Inflammatory macrophage treated with lipopolysaccharide for 1 hour (primary cell): ENCODE data around the gene FANCL.
"Not testable (repeated sequence)": the region's sequence is repeated elsewhere in the genome, so short reads cannot be mapped to it uniquely, and the experiment has no call there.

Experiments
- DNase-seq, 2 donors: peaks; one replicate each; pipeline ENCODE4 v3.0.0-alpha.2; 2020 to 2022

Gene FANCL

DNA sequence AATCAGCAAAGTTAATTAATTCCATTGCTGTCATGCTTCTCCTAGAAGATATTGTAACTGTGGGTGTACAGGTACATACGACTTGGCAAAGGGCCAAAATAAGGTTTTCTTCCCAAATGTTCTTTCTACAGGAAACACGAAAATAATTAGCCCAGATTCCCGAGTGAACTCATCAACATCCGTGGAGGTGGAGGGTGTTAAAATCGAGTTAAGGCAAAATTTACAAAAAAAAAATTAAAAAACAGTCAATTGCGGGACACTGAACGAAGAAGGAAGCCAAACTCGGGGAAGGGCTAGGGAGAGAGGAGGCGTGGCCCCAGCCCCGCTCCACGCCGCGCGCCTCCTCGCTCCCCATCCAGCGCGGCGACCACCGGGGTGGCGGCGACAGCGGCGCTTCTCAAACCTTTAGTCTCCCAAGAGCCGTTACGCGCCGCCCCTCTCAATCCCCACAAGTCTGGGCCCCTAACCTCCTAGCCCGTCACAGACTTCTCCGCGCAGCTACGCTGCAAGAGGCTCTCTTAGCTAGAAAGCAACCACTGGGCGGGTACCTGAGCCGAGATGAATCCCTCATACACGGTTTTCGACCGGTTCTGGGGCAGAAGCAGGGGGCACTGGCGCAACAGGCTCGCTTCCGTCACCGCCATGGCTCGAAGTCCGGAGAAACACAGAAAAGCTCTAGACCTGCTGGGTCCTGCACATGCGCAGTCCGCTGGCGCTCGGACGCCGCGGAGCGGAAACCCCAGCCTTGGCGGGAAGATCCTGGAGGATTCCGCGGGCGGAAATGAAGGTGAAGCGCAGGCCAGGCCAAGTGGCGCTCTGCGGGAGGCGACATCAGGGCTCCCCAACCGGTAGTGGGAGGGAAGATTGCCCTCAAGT, at the start of gene FANCL:
Gene FANCL, minus strand, starts transcription at position 656 of the 876 bp plus-strand sequence. Its CDS starts 12 bp downstream, at position 644.
- peak; percentile 72 to 88 for DNase-seq

- DNase-seq, result no peak
Measured at GRCh38 chr2:58289029-58289428, 47.9 kb upstream of the FANCL start.

DNA sequence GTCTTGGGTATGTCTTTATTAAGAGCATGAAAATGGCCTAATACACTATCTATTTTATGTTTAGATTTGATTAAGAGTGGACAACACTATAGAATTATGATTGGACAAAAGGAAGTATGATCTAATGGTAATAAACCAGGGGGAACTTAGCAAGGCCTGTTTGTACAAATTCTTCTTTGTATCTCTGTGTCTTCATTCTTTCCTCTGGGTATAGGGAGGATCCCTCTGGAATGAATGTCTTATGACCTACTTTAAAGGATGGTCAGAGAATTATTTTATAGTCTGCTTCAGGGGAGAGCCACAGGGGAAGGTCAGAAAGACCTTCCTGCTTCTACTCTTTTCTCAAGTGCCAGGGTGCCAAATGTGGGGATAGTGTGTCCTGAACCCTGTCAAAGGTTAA, 42.8 kb upstream of the FANCL start:
- no peak for DNase-seq

GRCh38 chr2:58275144-58275543, 34.0 kb upstream of the FANCL start:
- DNase-seq, result not testable (repeated sequence)

DNA sequence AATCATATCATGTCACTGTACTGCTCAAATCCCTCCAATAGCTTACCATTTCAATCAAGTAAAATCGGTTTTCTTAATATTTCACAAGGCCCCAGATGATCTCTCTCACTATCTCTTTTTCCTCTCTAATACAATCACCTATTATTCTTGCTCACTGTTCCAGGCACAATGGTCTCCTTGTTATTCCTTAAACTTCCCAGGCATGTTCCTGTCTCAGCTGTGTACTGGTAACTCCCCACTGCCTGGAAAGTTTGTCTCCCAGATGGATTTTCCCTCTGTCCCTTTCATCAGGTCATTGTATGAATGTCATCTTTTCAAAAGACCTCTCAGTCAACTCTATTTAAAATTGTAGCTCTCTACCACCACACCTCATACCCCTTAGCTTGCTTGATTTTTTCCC, 30.7 kb upstream of the FANCL start:
- no peak for DNase-seq

DNA sequence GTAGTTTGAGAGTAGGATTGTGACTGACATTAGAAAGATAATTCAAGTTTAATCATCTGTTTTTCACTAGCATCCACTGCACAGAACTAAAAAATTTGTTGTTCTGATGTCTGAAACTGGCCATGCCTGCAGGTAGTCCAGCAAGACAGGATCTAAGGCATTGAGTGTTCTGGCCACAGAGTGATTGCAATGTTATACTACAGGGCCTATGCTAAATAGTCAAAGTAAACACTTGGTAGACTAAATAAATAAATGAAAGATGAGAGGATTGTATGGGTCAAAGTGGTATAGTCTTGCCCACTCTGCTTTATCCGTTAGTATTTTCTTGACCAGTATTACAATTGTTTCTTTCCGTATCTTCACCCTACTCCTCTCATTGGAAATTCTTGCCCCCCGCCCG, 27.6 kb upstream of the FANCL start:
- DNase-seq, result no peak

GRCh38 chr2:58266211-58266610, 25.1 kb upstream of the FANCL start:
- DNase-seq, result no peak

DNA sequence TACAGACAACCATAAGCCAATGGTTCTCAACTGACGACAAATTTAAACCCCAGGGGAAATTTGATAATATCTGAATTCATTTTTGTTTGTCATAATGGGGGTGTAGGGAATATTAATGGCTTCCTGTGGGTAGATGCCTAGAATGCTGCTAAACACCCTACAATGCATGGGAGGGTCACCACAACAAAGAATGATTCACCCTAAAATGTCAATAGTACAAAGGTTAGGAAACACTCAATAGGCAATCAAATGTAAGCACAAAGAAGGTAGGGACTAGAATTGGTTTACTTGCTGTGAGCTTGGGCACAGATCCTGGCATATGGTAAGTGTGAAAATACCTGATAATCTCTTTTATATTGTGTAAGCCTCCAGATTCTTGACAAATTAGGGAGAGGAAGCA, 20.1 kb upstream of the FANCL start:
- no peak for DNase-seq

DNA sequence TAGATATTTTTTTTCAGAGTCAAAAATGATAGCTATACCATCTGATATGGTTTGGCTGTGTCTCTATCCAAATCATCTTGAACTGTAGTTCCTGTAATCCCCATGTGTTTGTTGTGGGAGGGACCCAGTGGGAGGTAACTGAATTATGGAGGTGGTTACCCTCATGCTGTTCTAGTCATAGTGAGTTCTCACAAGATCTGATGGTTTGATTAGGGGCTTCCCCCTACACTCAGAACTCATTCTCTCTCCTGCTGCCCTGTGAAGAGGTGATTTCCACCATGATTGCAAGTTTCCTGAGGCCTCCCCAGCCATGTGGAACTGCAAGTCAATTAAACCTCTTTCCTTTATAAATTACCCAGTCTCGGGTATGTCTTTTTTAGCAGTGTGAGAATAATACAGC, 17.3 kb upstream of the FANCL start:
- DNase-seq, result peak in 1 of 2 donors; percentile 5

DNA sequence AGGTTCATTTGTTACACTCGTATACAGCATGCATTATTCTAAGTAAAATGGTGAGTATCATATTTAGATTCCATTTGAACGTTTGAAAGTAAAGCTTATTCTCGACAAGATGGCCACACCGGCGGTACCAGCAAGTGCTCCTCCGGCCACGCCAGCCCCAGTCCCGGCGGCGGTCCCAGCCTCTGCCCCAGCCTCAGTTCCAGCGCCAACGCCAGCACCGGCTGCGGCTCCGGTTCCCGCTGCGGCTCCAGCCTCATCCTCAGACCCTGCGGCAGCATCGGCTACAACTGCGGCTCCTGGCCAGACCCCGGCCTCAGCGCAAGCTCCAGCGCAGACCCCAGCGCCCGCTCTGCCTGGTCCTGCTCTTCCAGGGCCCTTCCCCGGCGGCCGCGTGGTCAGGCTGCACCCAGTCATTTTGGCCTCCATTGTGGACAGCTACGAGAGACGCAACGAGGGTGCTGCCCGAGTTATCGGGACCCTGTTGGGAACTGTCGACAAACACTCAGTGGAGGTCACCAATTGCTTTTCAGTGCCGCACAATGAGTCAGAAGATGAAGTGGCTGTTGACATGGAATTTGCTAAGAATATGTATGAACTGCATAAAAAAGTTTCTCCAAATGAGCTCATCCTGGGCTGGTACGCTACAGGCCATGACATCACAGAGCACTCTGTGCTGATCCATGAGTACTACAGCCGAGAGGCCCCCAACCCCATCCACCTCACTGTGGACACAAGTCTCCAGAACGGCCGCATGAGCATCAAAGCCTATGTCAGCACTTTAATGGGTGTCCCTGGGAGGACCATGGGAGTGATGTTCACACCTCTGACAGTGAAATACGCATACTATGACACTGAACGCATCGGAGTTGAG, 10.4 kb upstream of the FANCL start:
- DNase-seq, result not testable (repeated sequence)

DNA sequence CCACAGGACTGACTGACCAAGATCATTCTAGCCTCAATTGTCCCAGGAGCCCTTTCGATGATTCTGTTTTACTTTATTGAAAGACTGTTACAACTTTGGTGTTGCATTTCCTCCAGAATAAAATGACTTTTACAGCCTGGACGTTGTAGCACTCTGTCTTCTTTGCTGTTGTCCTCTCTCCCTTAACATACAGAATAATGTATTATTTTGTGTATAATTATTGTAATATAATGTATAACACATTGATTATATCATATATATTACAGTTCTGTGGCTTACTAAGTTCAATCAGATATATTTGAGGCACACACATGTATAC, 380 bp upstream of the FANCL start:
- no peak for DNase-seq

- peak in 1 of 2 donors; percentile 23 for DNase-seq
Measured at GRCh38 chr2:58239243-58239925, 1.7 kb downstream of the FANCL start.

DNA sequence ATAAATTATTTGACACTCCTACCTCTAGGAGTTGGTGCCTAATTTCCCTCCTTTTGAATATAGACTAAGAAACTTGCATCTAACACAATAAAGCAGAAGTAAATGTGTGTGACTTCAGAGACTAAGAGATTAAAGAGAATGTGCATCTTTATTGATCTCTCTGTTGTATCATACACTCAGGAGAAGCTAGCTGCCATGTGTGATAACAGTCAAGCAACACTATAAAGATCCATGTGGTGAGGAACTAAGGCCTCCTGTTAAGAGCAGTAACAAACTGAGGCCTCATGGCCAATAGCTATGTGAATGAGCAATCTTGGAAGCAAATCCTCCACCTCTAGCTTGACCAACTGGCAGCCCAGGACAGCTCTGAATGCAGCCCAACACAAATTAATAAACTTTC, 3.4 kb downstream of the FANCL start:
- no peak for DNase-seq

GRCh38 chr2:58235984-58236383, 5.1 kb downstream of the FANCL start:
- DNase-seq, result no peak

DNA sequence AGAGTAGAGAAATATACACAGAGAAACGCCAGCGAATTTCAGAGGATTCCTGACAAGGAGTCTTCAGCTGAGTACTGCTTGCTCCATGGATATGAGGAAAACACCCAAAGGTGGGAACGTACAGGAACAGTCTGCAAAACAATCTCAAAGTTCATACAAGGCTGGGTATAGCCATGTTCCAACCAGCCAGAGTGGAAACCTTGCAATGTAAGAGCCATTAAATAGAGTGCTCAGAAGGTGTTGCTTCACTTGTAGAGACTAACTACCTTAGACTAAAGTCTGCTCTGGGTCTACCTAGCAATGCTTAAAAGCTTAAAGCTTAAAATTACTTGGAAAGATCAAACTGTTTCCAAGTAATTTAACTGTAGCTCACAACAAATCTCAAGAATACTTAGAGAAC, 6.0 kb downstream of the FANCL start:
- DNase-seq, result no peak

GRCh38 chr2:58228299-58228698, 12.8 kb downstream of the FANCL start:
- DNase-seq, result no peak

DNA sequence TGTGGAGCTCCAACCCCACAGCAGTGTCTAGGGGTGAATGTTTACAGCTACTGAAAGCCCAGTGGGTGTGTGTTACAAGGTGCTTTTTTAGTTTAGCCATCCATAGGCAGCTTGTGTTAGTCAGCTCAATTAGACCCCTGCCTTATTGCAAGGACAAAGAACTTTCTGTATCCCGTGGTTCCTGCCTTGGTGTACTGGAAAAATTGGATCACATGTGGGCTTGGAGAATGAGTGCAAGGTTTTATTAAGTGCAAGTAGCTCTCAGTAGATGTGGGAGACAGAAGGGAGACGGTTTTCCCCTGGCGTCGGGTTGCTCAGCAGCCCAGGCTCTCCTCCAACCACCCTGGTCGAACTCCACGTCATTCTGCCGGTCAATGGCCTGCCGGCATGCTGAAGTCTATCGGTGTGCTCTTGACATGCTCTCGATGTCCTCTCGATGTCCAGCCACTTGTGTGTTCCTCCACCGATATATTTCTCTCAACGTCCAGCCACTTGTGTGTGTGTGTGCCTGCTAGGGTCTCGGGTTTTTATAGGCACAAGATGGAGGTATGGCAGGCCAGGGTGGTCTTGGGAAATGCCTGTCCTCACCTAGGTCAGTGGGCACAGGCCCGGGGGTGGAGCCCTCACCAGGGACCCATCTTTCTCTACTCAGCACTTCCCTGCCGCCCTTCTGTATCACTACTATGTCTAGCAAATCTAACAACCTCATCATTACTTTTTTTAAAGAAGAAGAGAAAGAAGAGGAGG, 13.8 kb downstream of the FANCL start:
- no peak for DNase-seq

GRCh38 chr2:58221909-58222308, 19.2 kb downstream of the FANCL start:
- no peak for DNase-seq

DNA sequence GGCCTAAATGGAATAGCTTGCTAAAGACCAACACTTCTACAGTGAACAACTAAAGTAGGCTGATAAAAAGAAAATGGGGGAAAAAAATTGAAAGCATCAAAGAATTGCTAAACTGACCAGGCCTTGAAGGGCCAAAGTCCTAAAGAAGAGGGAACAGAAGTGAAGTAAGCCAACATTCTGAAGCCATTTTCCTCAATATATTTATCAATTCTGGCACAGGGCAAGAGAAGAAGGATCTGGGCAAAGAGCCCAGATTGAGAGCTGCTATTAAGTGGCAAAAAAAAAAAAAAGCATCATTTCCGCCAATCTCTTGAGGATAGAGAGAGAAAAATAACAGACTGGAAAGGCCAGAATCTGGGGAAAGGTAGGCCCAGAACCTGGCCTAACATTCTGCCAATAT, 25.7 kb downstream of the FANCL start:
- DNase-seq, result no peak

GRCh38 chr2:58210951-58211568, 30.1 kb downstream of the FANCL start:
- not testable (repeated sequence) for DNase-seq

- DNase-seq, result no peak
Measured at GRCh38 chr2:58207189-58207588, 33.9 kb downstream of the FANCL start.

DNA sequence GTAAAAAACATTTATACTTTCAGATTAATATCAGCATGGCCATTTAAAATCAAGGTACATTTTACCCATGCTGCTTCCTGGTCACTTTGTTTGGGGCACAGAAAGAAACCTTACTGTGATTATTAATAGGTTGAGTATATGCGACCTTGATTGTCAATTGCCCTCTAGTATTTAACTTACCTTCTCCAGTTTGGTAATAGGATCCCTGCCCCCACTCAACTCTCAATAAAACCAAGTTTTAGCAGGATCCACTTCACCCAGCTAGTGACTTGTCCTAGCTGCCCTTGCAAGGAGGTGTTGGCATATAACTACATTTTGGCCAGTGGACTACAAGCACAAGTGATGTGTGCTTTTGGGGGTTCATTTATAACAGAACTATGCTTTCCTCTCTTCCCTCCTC, 34.3 kb downstream of the FANCL start:
- DNase-seq, result no peak
